ENCODE measurements around the gene ARPC5. TPM values are rescaled to one million over a fixed set of nuclear protein-coding genes. Genes with fewer than 3 reads are reported as not detected.

ARPC5 gene
- total and polyA plus RNA-seq, 9 of the 15 experiments (the other 6 are each of a cell fraction or from before 2014, with no cell fraction given): 71.8 to 150 (median 91.6) TPM

DNA sequence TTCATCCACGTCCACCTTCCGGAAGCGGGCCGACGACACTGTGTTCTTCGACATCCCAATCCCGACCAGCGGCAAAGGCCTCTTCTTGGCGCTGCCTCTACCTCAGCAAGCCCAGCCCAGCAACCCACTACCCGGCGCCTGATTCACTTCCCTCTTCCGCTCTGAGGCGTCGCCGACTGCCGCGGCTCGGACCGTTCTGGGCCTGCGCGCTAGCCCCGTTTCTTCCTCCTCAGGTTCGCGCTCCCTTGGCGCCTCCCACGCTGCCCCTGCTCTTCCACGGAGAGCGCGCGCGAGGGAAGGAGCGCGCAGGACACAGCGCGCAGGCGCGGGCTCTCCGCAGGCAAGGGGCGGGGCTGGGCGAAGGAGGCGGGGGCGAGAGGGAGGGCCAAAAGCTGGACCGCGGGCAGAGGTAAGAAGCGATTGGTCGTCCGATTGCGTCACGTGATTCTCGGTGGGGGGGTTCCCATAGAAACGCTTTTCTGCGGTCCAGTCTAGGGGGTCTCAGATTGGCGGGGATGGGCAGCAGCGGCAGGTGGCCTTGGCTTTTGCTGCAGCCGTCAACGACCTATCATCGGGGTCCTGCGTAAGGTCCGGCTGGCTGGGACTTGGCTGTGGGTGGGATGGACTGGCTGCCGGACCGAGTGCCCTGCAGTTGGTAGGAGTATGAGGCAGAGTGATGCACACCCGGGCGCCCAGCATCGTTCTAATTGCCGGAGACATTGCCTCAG is at the start of gene ARPC5 (continued):
- TF ChIP-seq, protein P1, sequence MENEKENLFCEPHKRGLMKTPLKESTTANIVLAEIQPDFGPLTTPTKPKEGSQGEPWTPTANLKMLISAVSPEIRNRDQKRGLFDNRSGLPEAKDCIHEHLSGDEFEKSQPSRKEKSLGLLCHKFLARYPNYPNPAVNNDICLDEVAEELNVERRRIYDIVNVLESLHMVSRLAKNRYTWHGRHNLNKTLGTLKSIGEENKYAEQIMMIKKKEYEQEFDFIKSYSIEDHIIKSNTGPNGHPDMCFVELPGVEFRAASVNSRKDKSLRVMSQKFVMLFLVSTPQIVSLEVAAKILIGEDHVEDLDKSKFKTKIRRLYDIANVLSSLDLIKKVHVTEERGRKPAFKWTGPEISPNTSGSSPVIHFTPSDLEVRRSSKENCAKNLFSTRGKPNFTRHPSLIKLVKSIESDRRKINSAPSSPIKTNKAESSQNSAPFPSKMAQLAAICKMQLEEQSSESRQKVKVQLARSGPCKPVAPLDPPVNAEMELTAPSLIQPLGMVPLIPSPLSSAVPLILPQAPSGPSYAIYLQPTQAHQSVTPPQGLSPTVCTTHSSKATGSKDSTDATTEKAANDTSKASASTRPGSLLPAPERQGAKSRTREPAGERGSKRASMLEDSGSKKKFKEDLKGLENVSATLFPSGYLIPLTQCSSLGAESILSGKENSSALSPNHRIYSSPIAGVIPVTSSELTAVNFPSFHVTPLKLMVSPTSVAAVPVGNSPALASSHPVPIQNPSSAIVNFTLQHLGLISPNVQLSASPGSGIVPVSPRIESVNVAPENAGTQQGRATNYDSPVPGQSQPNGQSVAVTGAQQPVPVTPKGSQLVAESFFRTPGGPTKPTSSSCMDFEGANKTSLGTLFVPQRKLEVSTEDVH (IDR thresholded peaks at IDR 0.05; ENCODE audit: low read depth, partially characterized antibody): peak; percentile 68
- TF ChIP-seq SETDB1 (IDR thresholded peaks at IDR 0.05; ENCODE audit: low read length) (peak; percentile 29), NR1H2 (CRISPR knock-in tag; IDR thresholded peaks at IDR 0.05) (0 out of 2 replicates have a peak, but pooled peaks have one; percentile 8), ETV1 (tag; conservative IDR thresholded peaks at IDR 0.05; ENCODE audit: low read depth) (peak; percentile 75), MTA3 (IDR thresholded peaks at IDR 0.05; ENCODE audit: borderline replicate concordance) (peak; percentile 74), CREM (IDR thresholded peaks at IDR 0.05; ENCODE audit: low read depth) (peak; percentile 75), FIP1L1 (IDR thresholded peaks at IDR 0.05; ENCODE audit: low read depth, low read length, poor library complexity, severe bottlenecking) (peak; percentile 55), NR2F6 (CRISPR knock-in tag; IDR thresholded peaks at IDR 0.05) (no peak), BRCA1 (IDR thresholded peaks at IDR 0.05) (no peak), BRCA1 (CRISPR knock-in tag; IDR thresholded peaks at IDR 0.05) (no peak), RFX7 (CRISPR knock-in tag; IDR thresholded peaks at IDR 0.05) (no peak)
- TF ChIP-seq, protein P2, sequence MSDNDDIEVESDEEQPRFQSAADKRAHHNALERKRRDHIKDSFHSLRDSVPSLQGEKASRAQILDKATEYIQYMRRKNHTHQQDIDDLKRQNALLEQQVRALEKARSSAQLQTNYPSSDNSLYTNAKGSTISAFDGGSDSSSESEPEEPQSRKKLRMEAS (CRISPR knock-in tag; IDR thresholded peaks at IDR 0.05): peak; percentile 56; the same call in 1 of the 2 replicates
- TF ChIP-seq, protein P3, sequence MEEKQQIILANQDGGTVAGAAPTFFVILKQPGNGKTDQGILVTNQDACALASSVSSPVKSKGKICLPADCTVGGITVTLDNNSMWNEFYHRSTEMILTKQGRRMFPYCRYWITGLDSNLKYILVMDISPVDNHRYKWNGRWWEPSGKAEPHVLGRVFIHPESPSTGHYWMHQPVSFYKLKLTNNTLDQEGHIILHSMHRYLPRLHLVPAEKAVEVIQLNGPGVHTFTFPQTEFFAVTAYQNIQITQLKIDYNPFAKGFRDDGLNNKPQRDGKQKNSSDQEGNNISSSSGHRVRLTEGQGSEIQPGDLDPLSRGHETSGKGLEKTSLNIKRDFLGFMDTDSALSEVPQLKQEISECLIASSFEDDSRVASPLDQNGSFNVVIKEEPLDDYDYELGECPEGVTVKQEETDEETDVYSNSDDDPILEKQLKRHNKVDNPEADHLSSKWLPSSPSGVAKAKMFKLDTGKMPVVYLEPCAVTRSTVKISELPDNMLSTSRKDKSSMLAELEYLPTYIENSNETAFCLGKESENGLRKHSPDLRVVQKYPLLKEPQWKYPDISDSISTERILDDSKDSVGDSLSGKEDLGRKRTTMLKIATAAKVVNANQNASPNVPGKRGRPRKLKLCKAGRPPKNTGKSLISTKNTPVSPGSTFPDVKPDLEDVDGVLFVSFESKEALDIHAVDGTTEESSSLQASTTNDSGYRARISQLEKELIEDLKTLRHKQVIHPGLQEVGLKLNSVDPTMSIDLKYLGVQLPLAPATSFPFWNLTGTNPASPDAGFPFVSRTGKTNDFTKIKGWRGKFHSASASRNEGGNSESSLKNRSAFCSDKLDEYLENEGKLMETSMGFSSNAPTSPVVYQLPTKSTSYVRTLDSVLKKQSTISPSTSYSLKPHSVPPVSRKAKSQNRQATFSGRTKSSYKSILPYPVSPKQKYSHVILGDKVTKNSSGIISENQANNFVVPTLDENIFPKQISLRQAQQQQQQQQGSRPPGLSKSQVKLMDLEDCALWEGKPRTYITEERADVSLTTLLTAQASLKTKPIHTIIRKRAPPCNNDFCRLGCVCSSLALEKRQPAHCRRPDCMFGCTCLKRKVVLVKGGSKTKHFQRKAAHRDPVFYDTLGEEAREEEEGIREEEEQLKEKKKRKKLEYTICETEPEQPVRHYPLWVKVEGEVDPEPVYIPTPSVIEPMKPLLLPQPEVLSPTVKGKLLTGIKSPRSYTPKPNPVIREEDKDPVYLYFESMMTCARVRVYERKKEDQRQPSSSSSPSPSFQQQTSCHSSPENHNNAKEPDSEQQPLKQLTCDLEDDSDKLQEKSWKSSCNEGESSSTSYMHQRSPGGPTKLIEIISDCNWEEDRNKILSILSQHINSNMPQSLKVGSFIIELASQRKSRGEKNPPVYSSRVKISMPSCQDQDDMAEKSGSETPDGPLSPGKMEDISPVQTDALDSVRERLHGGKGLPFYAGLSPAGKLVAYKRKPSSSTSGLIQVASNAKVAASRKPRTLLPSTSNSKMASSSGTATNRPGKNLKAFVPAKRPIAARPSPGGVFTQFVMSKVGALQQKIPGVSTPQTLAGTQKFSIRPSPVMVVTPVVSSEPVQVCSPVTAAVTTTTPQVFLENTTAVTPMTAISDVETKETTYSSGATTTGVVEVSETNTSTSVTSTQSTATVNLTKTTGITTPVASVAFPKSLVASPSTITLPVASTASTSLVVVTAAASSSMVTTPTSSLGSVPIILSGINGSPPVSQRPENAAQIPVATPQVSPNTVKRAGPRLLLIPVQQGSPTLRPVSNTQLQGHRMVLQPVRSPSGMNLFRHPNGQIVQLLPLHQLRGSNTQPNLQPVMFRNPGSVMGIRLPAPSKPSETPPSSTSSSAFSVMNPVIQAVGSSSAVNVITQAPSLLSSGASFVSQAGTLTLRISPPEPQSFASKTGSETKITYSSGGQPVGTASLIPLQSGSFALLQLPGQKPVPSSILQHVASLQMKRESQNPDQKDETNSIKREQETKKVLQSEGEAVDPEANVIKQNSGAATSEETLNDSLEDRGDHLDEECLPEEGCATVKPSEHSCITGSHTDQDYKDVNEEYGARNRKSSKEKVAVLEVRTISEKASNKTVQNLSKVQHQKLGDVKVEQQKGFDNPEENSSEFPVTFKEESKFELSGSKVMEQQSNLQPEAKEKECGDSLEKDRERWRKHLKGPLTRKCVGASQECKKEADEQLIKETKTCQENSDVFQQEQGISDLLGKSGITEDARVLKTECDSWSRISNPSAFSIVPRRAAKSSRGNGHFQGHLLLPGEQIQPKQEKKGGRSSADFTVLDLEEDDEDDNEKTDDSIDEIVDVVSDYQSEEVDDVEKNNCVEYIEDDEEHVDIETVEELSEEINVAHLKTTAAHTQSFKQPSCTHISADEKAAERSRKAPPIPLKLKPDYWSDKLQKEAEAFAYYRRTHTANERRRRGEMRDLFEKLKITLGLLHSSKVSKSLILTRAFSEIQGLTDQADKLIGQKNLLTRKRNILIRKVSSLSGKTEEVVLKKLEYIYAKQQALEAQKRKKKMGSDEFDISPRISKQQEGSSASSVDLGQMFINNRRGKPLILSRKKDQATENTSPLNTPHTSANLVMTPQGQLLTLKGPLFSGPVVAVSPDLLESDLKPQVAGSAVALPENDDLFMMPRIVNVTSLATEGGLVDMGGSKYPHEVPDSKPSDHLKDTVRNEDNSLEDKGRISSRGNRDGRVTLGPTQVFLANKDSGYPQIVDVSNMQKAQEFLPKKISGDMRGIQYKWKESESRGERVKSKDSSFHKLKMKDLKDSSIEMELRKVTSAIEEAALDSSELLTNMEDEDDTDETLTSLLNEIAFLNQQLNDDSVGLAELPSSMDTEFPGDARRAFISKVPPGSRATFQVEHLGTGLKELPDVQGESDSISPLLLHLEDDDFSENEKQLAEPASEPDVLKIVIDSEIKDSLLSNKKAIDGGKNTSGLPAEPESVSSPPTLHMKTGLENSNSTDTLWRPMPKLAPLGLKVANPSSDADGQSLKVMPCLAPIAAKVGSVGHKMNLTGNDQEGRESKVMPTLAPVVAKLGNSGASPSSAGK (IDR thresholded peaks at IDR 0.05): peak; percentile 45; the same call in 1 of the 2 replicates

Measured in K562 (cell line).